Measurements from ENCODE around the gene AKAP8L.
"Not testable (repeated sequence)": the region's sequence is repeated elsewhere in the genome, so short reads cannot be mapped to it uniquely, and the experiment has no call there.

Gene AKAP8L

DNA sequence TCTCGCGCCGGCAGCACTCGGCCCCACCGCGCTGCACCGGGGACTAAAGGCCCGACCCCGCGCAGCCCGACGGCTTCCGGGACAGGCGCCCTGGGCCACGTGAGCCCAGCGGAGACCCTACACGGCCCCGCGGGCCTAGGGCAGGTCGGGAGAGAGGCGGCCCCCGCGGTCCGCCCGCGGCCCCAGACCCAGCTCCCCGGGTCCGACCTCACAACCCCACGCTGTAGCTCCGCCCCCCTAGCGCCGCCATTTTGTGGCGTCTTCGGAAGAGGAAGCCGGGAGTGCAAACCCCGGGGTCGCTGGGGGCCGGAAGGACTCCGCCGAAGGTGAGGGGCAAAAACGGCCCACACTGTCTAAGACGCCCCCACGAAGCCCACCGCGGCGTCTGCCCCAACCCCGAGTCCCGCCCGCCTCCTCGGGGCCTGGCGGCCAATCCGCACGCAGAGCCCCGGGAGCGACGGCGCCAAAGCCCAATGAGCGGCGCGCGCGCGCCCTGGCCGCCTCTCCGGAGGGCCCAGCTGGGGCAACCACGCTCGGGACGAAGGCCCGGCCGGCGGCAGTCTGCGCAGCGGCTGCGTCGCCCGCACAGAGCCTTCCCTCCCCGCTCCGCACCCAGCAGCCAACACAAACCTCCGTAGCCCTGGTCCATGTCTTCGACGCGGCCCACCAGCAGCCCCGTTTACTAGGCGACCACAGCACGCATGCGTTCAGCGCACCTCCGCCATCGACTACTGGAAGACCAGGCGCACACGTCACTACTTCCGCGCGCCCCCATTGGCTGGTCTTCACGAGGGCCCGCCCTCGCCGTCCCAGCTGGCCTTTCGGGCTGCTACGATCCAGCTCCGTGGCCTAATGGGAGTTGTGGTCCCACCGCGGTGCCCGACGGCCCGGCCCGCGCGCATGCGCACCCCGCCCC is 39.4 kb downstream of the AKAP8L start, which contains the start of gene AKAP8:
Gene AKAP8, minus strand, starts transcription at position 705 of the 916 bp plus-strand sequence. Its CDS starts 56 bp downstream, at position 649.
- DNase-seq = peak; percentile 99

DNA sequence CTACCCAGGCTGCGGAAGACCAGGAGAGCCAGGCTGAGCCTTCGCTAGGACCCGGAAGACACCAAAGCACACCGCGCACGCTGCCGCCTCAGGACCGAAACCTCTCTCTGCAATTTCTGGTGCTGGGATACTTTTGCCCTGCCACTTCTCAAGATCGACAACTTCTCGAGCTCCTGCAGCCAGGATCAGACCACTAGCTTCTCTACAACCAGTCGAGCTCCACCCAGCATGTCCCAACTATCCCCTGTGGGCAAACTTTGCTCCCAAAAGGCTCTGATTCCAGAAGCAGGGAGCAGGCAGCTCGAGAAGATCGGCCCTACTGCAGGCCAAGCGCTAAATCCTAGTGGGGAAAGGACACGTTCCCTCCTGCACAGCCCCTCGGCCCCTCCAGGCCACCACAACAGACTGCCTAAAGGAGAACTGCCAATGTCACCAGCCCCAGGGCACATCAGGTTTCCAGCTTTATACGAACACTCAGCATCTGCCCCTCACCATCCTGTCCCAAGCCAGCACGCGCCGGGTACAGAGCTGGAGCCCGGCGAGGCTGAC is 40.2 kb downstream of the AKAP8L start:
- peak; percentile 44 for DNase-seq

DNA sequence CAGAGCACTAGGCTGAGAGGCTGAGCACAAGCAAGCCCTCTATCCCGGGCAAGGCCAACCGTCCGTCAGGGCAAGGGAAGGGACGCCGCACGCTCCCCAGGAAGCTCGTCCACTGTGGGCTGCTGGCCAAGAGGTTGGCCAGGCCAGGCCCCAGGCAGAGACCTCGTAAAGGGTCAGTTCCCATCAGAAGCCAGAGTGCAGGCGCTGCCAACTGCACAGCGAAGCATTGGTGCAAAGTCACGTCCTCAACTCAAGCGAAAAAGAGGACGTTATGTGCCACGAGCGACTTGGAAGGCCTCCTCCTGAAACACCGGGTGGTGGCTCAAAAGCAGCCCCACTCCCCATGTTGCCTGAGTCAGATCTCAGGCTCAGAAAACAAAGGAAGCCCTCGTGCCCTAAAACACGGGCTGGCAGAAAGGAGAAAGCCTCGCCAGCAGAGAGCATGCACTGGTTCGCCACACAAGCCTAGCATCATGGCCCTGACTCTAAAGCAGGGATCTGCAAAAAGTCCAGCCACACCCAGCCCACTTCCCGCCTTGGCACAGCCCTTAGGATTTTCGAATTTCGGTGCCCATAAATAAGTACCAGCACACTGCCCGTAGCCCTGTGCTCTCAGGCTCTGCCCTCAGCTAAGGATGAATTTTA is 43.9 kb downstream of the AKAP8L start:
- DNase-seq = no peak

DNA sequence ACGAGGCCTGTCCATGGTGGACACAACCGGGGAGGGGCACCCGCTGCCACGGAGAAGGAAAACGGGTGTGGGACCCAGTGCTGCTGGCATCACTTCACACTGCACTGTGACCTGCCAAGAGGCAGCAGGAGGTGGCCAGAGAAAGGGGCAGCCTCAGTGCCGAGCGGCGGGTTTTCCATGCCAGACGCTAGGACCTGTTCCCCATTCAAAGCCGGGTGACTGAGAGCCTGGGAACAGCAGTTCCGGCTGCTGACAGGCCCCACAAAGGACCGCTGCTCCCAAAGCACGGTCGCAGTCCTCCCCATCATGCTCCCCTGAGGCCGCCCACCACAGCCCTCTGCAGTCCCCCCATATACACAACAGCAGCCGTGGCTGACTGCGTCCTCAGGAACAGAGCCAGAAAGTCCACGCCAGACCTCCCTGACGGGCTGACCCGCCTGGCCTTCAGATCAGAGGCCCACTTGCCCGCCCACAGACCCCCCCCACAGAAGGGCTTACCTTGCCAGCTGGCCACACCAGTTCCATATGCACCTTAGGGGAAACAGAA is 44.6 kb downstream of the AKAP8L start:
- DNase-seq = no peak

DNA sequence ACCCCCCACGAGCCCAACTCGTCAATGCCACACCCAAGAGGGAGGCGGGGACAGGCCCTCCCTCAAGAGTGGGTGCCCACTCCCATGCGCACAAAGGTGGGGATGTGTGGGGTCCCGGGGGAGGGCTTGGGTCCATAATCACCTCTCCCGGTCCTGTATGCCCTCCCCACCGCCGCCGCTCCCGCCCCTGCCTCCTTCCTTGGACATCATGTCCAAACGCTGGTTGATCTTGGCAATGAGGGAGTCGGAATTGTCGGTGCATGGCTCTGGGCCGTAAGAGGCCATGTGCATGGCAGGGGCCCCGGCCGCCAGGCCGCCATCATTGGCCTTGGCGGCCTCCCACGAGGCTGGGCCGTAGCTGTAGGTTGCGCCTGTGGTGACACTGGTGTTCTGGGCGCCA is 45.1 kb downstream of the AKAP8L start:
- no peak for DNase-seq

DNA sequence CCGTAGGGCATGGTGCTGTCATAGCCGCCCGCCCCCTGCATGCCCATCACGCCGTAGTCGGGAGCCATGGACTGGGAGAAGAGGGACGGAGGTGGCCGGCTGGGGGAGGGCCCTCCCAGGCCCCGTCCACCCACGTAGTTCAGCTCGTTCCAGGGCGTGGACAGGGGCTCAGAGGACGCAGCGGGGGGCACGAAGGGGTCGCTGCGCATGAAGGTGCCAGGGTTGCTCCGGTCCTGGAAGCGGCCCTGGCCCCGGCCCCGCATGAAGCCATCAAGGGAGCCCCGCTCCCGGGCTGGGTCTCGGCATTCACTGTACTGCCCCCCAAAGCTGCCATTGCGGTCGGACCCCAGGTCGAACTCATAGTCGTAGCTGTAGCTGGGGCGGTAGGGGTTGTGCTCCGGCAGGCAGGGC is 45.9 kb downstream of the AKAP8L start:
- DNase-seq = no peak

DNA sequence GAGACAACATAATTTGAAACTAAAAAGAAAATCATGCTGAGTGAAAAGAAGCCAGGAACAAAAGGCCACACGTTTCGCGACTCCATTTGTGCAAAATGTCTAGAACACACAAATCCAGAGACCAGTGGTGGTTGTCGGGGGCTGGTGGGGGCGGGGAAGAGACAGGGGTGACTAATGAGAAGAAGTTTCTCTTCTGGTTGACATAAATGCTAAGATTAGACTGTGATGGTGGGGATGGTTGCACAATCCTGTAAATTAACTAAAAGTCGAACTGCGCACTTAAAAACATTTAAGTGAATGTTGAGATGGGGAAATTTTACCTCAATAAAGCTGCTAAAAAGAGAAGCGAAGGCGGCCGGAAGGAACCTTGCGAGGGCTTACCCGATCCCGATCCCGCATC is 46.3 kb downstream of the AKAP8L start:
- no peak for DNase-seq

DNA sequence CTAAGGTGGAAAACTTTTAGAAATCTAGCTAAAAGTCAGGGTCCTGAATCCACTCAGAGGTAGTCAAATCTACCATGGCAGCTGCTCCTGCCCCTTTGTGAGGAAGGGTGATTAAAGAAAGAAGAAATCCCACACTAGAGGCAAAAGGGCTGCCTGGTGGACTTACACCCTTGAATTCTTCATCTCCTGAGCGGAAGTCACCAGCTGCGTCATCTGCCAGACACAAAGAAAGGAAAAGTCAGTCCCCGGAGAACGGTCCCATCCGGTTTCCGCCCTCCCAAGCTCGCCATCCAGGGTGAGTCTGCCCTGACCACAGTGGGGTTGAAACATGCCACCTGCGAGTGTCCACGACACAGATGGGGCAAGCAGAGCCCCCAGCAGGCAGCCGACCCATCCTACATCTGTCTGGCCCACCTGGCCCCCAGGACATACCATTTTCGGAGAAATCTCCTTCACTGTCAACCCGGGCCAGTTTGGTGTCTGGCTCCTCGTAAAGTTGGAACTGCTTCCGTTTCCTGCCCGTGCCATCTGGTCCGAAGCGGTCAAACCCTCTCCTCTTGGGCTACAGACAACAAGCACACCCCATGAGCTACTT is 46.9 kb downstream of the AKAP8L start:
- no peak for DNase-seq

DNA sequence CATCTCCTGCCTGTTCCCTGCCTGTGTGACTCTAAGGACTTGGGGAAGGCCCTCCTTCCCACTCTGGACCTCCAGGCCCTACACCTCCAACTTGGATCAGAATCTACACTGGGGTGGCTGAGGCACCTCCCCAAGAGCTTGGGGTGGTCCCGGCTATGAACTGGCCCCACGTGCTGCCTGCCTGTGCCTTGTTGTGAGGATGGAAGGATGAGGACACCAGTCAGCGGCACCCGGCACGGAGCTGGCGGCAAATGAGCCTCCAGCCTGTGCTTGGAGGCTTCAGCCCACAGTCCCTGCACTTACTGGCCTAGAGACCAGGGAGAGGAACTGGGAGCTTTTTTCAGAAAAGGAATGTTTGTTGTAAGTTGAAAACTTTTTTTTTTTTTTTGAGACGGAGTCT is 47.7 kb downstream of the AKAP8L start:
- DNase-seq = no peak

DNA sequence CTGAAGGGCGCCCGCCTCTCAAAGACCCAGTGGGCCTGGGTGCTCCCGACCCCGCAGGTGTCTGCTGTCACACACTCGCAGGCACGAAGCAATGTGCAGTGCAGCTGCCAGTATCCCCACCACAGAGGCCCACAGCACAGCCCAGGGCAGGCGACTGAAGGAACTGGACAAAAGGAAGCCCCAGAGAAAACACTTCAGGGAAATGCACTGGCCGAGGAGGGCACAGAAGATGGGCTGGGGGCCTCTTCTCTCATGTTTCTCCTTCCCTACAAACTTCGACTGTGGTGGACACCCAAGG is 49.2 kb downstream of the AKAP8L start:
- no peak for DNase-seq

DNA sequence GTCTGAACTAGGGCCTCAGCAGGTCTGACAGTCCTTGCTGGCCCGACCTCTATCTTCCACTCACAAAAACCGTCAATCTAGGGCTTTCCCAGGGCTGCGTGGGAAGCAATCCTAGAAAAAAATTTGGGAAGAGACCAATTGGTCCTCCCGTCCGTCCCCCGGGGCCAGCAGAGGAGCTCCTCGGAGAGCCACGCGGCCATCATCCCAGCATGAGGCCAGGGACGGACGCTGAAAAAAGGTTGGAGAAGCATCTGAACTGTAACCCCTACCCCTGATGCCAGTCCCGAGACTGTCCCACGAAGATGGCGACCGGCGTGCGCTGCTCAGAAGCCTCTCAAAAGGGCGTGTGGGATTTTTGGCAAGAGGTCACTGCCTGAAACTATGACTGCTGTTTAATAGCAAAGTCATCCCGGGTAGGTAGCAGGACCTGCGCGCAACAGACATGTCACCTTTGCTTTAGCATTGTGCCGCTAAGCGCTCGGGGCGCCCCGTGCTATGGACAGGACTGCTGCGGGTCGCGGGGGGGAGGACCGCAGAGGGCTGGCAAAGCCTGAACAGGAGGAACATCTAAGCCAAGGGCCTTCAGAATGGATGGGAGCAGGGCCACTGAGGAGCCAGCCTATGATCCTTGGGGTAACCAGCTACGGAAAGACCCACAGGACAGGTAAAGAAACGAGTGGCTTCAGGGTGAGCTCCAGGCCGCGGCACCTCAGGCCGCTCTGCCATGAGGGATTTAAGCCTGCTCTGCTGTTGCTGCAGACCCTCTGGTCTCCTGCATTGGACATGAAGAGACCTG is 49.8 kb downstream of the AKAP8L start:
- no peak for DNase-seq

DNA sequence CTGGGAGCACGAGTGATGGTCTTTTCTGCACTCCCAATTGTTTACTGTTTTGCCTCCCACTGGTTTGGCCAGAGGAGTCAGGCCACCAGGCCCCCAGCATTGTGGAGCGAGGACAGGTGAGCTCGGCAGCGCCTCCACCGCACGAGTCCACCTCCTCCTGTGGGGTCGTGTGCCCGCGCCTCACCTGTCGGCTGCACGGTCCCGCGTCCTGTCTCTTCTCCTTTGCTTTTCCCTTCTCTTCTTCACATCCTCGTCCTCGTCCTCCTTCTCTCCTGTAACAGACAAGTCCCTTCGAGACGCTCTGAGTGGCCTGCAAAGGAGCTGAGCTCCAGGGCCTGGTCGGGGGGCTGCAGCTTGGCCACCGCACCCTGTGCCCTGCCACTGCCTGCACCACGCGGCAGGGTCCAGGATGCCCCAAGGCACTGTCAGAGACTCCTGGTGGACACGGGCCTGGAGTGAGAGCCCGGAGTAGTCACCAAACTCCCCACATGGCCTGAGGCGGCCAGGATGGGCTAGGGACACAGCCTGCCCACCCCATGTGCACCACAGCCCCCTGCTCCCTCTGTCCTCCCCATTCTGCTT is 50.6 kb downstream of the AKAP8L start:
- no peak for DNase-seq

DNA sequence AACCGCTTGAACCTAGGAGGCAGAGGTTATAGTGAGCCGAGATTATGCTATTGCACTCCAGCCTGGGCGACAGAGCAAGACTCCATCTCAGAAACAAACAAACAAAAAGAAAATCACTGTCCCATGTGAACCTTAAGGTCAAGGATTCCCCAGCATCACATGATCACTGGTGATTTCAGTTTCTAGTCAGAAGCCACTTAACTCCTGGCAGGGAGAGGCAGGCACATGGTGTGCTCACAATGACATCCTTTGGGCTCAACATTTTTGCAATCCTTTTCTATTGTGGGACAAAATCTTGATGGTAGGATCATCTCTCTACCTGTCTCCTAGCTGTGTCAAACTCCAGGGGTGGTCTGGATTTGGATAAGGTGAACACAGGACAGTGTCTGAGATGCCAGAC is 51.3 kb downstream of the AKAP8L start:
- no peak for DNase-seq

DNA sequence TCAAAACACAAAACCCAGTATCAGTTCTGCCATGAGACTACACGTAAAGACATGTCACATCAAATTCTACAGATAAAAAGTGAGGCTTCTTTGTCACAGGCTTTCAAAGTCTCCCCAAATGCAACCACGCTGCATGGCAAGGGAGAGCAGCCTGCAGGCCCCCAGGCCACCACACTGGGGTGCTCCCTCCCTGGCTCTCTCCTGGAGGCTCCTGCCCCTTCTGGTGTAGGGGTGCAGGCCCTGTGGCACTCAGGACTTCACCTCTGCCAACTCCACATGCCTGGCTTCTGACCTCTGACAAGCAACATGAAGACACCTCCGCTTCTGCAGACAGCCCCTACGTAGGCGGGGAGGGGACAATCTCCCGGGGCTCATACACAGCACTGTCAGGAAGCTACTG is 53.5 kb downstream of the AKAP8L start:
- DNase-seq = no peak

DNA sequence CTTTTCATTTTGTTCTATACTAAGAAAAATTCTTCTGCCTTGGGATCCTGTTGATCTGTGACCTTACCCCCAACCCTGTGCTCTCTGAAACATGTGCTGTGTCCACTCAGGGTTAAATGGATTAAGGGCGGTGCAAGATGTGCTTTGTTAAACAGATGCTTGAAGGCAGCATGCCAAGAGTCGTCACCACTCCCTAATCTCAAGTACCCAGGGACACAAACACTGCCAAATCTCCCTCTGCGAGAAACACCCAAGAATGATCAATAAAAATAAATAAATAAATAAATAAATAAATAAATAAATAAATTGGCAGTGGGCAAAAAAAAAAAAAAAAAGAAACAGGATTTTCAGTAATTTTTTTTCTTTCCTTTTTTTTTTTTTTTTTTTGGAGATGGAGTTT is 55.0 kb downstream of the AKAP8L start:
- not testable (repeated sequence) for DNase-seq

DNA sequence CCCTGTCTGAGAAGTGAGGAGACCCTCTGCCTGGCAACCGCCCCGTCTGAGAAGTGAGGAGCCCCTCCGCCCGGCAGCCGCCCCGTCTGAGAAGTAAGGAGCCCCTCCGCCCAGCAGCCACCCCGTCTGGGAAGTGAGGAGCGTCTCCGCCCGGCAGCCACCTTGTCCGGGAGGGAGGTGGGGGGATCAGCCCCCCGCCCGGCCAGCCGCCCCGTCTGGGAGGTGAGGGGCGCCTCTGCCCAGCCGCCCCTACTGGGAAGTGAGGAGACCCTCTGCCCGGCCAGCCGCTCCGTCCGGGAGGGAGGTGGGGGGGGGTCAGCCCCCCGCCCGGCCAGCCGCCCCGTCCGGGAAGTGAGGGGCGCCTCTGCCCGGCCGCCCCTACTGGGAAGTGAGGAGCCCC is 55.7 kb downstream of the AKAP8L start:
- not testable (repeated sequence) for DNase-seq

DNA sequence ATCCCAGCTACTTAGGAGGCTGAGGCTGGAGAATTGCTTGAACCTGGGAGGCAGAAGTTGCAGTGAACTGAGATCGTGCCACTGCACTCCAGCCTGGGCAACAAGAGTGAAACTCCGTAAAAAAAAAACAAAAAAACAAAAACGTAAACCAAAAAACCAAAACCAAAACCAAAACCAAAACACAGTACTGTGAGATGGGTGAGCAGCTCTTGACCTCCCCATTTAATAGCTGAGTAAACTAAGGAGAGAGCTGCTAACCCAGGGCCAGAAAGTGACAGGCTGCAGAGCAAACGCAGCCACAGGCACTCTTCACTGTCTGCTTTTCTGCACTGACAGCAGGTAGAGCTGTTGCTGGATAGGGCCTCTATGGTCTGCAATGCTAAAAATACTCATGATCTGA is 58.8 kb downstream of the AKAP8L start:
- DNase-seq = not testable (repeated sequence)

DNA sequence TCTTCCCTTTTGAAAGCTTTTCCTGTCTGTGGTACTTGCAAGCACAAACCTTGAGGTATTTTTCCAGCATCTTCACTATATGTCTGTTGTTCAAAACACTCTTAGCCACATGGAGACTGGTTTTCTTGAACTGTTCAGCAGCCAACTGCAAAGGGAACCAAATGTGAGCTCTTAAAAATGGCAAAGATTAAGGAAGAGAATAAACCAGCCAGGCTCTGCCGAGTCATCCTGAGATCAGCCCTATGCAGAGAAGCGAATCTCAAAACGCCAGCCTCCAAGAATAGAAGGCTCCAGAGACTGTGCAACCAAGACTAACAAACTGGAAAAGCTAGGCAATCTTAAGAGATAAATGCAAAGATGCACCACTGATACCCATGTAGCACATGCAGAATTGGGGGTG is 59.9 kb downstream of the AKAP8L start:
- no peak for DNase-seq

DNA sequence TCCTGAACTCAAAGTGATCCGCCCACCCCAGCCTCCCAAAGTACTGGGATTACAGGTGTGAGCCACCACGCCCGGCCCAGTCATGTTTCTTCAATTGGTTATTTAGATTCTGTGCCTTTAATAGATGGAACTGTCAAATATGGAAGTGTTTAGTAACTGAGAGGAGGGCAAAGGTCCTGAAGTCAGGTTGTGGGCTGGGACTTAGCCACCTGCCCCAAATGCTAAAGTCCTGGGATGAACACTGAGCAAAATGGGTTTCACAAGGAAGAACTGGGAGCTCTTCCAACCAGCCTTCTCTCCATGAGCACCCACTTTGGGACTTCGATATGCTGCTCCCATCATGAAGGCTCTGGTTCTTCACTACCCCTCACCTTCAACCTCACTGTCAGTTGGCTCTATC is 60.9 kb downstream of the AKAP8L start:
- no peak for DNase-seq

DNA sequence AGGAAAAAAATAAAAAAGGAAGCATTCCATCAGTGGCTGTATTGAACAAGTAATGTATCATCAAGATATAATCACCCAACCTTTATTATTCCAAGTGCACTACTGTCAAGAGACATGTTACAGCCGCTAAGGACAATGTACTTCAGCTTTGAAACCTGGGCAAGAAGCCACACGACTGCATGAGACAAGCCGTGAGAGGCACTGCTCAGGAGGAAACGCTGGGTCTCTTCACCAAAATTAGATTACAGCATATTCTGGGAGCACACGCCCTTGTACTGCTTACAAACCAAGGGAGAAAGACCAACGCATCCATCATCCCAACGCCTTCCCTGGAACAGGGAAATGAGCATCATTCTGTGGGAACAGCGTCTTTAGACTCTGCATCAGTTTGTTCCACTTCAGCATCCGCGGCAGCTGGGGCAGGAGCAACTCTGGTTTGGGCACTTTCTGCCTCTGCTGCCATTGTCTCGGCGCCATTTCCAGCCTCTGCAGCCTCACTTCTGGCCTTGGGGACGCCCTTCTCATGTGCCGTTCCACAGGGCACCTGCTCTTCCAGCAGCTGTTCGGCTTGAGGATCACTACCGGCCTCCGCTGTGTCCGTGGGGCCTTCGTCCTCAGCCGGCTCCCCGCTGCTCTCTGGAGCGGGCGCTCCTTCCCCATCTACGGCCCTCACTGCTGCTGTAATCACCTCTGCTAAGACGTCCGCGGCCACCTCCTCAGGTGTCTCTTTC is 64.1 kb downstream of the AKAP8L start:
- DNase-seq = no peak

DNA sequence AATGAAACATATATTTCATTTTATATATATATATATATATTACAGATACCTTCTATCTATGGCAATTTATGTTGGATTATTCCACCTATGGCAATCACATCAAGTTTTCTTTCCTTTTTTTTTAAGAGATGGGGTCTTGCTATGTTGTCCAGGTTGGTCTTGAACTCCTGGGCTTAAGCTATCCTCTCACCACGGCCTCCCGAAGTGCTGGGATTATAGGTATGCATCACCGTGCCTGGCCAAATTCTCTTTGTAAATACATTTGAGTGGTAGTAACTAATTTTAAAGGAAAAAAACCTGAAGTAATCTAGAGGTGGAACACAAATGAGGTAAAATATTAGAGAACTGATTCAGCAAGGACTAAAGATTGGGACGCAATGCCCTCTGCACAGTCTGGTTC is 64.9 kb downstream of the AKAP8L start:
- DNase-seq = no peak

DNA sequence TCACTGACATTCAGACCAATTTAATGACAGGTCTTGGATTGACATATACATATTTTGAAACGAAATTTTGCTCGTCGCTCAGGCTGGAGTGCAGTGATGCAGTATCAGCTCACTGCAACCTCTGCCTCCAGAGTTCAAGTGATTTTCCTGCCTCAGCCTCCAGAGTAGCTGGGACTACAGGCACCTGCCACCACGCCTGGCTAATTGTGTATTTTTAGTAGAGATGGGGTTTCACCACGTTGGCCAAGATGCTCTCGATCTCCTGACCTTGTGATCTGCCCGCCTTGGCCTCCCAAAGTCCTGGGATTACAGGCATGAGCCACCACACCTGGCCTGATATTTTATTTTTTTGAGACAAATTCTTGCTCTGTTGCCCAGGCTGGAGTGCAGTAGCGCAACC is 66.3 kb downstream of the AKAP8L start:
- DNase-seq = not testable (repeated sequence)

Measured in CD4-positive, alpha-beta T cell treated with Interleukin-4 for 4 hours (primary cell).